ENCODE data around the gene RNASEH2A.
"Not testable (repeated sequence)": the region's sequence is repeated elsewhere in the genome, so short reads cannot be mapped to it uniquely, and the experiment has no call there.

Gene RNASEH2A

DNA sequence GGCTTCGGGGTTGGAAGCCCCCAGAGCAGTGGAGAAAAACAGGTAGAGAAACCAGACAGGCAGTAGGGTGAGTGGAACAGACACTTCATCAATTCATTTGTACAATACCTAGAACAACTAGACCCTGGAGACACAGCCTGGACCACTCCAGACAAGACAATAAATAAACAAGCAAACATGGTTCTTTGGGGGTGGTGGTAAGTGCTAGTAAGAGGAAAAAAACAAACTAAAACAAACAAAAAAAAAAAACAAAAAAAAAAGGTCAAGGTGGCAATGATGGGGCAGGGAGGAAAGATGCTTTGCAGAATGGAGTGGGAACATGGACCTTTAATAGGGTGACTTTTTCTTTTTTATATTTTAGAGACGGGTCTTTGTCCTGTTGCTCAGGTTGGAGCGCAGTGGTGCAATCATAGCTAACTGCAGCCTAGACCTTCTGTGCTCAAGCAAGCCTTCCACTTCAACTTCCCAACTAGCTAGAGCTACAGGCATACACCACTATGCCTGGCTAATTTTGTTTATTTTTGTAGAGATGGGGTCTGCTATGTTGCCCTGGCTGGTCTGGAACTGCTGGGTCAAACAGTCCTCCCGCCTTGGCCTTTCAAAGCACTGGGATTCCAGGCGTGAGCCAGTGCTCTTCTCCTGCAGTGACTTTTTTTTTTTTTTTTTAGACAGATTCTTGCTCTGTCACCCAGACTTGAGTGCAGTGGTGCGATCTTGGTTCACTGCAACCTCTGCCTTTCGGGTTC is 12.0 kb upstream of the RNASEH2A start:
- DNase-seq = peak; percentile 15

DNA sequence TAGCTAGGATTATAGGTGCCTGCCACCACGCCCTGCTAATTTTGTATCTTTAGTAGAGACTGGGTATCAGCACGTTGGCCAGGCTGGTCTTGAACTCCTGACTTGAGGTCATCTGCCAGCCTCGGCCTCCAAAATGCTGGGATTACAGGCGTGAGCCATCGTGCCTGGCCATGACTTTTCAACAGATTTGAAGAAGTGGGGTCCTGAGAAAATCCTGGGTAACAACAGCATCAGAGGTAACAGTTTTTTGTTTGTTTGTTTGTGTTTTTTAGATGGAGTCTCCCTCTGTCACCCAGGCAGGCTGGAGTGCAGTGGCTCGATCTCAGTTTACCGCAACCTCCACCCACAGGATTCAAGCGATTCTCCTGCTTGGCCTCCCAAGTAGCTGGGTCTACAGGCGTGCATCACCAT is 11.4 kb upstream of the RNASEH2A start:
- no peak for DNase-seq

DNA sequence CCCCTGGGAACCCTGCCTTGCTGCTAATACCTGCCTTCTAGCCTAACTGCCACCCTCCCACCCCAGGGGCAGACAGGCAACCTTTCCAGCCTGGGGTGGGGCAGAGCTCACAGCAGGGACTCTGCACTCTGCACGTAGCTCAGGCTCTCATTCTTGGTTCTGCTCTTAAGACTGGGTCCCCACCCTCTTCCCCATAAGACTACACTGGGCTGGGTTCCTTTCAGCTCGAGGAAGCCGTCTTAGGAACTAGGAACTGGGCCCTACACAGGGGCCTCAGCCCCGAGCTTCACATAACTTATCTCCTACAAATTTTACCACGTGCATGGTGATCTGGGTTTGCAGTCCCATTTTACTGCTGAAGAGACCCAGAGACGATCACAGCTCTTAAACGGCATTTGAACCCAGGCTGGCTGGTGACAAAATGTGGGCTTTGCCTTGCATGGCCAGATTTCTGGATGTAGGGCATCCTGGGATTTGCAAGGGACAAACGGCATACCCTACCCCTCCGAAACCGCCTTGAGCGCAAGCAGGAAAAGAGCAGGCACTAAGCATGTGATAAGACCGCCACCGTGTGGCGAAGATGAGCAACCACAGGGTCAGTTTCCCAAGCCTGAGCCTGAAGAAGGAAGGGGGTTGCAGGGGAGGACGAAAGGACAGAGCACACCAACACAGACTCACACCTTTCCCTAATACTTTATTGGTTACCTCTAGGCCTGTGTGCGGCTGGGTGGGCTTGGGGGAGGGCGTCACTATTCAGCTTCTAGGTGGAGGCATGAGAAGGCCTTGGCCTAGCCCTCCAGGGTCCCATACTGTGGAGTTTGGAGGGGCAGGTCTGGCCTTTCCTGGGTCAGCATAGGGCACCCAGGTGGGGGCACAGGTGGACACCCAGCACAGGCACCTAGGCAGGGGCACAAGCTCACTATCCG is 10.0 kb upstream of the RNASEH2A start:
- peak; percentile 79 for DNase-seq

DNA sequence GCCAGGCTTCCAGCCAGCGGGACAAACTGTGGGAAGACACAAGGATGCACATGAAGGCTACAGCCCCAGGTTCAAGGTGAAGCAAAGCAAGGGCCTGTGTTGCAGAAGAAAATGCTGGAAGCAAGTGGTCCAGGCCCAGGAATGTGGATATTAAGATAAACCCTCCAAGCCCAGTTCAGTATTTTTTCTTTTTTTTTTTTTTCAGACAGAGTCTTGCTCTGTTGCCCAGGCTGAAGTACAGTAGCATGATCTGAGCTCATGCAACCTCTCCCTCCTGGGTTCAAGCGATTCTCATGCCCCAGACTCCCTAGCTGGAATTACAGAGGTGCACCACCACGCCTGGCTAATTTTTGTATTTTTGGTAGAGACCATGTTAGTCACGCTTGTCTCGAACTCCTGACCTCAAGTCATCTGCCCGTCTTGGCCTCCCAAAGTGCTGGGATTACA is 9.2 kb upstream of the RNASEH2A start:
- no peak for DNase-seq

DNA sequence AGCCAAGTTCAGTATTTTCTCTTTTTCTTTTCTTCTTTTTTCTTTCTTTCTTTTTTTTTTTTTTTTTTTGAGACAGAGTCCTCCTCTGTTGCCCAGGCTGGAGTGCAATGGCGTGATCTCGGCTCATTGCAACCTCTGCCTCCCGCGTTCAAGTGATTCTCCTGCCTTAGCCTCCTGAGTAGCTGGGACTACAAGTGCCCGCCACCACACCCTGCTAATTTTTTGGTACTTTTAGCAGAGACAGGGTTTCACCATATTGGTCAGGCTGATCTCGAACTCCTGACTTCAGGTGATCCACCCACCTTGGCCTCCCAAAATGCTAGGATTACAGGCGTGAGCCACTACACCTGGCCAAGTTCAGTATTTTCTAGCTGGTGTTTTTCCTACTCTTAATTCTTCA is 8.8 kb upstream of the RNASEH2A start:
- not testable (repeated sequence) for DNase-seq

DNA sequence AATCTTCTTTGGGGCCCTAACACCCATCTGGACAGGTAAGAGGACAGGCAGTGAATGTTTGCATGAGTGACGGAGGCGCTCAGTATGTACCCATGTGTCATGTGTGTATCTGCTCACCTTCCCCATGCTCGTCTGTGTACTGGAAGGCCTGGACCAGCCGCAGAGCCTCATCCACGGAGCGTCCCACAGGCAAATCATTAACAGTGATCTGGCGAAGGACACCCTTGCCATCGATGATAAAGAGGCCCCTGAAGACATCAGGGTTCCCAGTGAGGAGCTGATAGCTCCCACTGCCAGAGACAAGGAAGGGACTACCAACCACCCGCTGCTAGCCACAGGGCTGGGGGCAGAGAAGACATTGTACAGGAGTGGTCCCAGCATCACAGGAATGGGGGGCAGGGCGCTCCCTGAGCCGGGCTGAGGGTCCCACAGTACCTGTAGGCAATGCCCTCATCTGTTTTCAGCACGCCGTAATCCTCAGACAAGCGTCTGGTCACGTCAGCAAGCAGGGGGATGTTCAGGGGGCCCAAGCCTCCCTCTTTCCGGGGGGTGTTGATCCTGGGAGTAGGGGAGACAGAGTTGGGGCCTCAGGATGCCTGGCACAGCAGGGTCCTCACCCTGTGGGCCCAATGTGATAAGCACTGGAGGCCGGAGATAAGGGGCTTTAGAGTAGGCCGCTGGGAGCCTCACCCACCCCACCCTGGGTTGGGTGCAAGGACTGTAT is 6.5 kb upstream of the RNASEH2A start:
- no peak for DNase-seq

DNA sequence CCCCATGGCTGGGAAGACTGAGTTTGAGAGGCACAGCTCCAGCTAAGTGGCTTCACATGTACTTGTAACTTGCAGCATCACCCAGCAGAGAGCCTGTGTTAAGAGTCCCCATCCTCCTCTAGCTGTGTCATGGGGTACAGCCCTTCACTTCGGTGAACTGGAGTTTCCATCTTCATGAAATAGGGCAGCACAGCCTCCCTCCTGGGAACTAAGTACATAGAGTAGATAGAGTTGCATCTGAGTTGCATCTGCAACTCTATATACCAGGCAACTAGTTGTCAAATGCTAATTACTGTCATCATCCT is 6.0 kb upstream of the RNASEH2A start:
- DNase-seq = no peak

DNA sequence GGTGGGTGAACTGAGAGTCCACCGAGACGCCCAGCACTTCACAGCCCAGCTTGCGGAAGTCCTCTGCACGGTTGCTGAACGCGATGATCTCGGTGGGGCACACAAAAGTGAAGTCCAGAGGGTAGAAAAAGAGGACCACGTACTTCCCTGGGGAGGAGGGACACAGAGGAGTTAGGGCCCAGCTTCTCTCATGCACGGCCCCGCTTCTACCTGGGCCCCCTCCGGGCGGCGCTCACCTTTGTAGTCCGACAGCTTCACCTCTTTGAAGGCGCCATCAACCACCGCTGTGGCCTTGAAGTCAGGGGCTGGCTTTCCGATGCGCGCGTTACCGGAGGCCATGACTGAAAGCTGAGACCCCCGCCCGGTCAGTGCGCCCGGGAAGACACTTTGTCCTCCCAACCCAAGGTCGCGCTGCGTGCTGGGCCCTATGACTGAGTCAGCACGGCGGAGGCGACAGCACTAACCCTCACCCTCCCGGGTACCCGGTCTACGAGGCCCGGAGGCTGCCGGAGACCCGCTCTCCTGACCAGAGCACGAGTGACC is 5.4 kb upstream of the RNASEH2A start:
- DNase-seq = peak; percentile 14

DNA sequence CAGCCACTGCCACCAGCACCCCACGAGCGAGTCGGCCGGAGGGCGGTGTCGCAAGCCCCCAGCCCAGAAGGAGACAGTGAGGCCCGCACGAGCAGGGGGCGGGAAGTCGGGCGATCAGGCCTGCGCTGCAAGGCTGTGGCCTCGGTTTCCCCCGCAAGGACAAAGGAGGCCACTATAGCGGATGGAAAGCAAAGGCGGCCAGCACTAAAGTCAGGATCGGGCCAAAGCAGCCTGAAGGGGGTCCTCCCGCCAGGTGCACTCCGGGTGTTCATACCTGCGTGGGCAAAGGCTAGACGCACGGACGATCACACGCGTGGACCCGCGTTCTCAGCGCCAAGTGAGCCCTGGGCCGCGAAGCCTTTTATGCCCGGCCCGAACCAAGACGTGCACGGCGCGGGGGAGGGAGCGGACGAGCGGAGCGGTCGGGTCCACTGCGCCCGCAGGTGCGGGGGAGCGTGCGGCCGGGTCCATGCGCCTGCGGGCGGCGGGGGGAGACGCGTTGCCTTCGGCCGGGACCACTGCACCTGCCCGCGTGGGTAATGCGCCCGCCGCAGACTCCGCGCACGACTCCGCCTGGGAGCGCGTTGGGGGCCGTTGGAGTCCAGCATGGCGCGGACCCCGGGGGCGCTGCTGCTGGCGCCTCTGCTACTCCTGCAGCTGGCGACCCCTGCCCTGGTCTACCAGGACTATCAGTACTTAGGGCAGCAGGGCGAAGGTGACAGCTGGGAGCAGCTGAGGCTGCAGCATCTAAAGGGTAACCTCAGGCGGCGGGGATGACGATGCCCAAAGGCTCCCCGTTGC is 4.7 kb upstream of the RNASEH2A start, which contains the start of the genes PRDX2 and THSD8:
Gene PRDX2 (minus strand): TSS at position 335 of the 801 bp plus-strand sequence. CDS start 539 bp downstream, outside the sequence.
Gene THSD8 (plus strand): TSS at position 604 of the 801 bp plus-strand sequence. CDS start 3 bp downstream, at position 607.
- DNase-seq = peak; percentile 69

DNA sequence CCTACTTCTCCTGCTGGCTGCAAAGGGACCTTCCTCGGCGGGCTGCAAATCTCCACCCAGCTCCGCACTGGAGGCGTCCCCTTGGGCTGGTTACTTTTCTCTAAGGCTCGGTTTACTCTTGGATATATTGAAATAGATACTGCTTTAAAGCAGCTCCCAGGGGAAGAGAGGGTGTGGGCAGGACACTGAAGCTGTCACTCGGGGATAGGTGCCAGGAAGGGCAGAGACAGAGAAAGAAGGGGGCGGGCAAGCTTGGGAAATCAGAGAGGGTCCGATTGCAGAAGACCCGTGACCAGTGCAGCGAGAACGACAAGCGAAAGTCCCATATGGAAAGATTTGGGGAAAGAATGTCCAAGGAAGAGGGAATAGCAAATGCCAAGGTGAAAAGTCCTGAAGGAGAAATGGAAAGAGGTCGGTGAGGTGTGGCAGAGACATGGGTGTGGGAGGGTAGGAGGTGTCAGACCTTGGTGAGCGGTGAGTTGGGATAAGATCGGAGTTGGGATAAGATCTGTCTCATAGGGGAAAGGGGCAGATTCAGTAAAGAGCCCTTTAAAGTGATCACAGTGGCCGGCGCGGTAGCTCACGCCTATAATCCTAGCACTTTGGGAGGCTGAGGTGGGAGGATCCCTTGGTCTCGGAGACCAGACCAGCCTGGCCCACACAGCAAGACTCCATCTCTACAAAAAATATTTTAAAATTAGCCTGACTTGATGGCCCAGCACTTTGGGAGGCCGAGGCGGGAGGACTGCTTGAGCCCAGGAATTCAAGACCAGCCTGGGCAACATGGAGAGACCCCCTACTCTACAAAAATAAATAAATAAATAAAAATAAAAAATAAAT is 3.9 kb upstream of the RNASEH2A start:
- DNase-seq = no peak

DNA sequence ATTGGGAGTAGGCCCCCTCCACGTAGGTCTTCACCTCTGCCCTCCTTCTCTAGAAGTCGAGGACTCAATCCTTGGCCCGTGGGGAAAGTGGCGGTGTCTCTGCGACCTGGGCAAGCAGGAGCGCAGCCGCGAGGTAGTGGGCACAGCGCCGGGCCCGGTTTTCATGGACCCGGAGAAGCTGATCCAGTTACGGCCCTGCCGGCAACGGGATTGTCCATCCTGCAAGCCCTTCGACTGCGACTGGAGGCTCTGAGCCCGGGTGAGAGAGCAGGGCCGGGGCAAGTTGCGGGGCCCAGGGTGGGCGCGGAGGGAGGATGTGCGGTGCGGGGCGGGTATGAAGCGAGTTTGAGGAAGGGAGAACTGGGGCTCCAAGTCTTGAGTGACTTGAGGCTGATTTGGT is 2.3 kb upstream of the RNASEH2A start:
- DNase-seq = no peak

DNA sequence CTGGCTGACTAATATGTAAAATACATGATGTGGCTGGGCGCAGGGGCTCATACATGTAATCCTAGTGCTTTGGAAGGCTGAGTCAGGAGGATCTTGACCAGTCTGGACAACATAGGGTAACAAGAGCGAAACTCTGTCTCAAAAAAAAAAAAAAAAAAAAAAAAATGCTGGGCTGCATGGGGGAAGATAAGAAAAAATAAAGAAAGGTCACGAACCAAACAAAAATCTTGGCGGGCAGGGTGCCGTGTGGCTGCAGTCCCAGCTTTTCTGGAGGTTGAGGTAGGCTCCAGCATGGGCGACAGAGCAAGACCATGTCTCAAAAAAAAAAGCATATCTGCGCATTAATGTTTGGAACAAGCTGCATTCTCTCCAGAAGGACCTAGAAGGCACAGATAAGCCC is 8.7 kb downstream of the RNASEH2A start:
- no peak for DNase-seq

DNA sequence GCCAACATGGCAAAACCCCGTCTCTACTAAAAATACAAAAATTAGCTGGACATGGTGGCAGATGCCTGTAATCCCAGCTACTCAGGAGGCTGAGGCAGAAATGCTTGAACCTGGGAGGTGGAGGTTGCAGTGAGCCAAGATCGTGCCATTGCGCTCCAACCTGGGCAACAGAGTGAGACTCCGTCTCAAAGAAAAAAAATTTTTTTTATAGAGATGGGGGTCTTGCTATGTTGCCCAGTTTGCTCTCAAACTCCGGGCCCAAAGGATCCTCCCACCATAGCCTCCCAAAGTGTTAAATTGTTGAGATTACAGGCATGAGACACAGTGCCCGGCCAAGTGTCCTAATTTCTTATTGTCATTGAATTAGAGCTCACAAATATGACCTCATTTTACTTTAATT is 10.8 kb downstream of the RNASEH2A start:
- DNase-seq = not testable (repeated sequence)

DNA sequence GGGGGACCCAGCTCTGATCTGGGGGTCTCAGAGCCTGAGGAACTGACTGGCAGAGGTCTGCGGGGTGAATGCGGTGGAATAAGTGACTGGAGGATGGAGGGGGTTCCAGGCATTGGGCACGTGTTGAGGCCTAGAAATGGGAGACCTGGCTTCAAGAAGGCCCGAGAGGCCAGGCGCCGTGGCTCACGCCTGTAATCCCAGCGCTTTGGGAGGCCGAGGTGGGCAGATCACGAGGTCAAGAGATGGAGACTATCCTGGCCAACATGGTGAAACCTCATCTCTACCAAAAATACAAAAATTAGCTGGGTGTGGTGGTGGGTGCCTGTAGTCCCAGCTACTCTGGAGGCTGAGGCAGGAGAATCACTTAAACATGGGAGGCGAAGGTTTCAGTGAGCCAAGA is 11.4 kb downstream of the RNASEH2A start:
- DNase-seq = not testable (repeated sequence)

DNA sequence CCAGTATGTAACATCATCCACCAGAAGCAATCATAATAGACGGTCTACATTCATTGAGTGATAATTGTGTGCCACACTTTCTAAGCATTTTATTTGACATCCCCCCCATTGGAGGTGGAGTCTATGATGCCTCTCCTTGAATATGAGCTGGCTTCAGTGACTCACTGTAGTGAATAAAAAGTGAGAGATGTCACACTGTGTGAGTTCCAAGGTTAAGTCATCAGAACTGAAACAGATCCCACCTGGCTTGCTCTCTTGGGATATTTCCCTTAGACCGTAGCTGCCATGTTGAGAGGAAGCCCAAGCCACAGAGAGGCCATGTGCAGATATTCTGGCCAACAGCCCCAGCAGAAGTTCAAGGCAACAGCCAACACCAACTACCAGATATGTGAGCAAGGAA is 15.4 kb downstream of the RNASEH2A start:
- no peak for DNase-seq

DNA sequence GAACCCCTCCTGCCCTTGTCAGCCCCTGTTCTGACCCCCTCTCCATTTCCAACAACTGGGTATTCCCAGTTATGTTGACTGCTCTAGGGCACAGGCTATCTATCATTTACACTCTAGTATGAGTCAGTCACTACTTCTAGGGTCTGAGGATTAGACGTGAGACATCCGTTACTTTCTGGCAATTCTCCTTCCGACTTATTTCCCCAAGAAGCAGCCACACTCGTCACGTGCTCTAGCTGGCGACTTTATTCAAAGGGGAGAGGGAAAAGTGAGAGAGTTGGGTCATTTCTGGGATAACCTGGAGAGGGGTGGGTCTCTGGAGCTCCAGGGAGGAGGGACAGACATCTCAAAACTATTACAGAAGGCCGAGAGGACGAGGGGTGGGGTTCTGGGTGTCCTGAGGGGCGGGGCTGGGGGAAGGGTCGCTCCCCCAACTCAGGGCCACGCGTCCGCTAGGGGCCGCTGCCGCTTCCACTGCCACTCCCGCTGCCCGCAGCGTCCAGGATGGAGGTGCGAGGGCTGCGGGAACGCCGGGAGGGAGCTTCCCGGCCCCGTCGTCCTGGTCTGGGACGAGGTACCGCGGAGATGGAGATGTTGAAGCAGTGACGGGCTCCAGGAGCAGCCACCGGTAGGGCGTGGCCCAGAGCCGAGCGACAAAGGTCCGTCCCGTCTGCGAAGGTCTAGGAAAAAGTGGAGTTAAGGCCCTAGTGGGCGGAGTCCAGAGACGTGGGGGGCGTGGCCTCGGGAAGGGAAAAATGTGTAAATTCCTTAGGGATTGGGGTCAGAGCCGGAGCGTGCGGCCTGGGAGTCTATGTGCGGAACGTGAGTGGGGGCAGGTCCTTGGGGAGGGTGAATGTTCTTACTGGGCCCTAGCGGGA is 19.1 kb downstream of the RNASEH2A start:
- peak; percentile 29 for DNase-seq

DNA sequence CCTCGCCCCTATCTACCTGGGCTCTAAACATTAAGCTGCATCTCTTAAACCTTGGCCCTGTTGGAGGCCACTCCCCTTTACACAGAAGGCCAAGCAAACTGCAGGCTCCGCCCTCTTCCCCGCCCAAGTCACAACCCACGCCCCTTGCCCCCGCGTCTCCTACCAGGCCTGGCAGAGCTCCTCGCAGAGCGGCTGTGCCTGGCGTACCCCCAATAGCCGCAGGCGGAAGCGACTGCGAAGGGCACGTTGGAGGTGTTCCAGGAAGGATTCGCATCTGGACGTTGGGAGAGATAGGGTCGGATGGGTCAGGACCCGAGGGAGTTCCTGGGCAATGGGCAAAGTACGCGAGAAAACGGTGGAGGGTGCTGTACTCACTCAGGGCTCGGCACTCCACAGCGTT is 22.1 kb downstream of the RNASEH2A start:
- DNase-seq = peak; percentile 61

DNA sequence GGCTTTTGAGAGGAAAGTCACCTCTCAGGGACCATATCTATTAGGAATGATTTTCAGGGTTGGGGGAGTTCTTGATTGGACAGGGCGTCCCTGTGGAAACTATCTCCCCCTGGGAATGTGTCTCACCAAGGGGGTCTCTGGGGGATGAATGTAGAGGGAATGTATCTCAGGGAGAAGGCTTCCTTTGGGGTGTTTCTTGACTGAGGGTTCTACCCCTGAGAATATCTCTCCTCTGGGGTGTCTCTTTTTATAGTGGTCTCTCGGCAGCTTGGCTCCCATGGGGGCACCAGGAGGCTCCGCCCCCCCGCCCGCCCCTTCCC is 27.0 kb downstream of the RNASEH2A start:
- DNase-seq = no peak

DNA sequence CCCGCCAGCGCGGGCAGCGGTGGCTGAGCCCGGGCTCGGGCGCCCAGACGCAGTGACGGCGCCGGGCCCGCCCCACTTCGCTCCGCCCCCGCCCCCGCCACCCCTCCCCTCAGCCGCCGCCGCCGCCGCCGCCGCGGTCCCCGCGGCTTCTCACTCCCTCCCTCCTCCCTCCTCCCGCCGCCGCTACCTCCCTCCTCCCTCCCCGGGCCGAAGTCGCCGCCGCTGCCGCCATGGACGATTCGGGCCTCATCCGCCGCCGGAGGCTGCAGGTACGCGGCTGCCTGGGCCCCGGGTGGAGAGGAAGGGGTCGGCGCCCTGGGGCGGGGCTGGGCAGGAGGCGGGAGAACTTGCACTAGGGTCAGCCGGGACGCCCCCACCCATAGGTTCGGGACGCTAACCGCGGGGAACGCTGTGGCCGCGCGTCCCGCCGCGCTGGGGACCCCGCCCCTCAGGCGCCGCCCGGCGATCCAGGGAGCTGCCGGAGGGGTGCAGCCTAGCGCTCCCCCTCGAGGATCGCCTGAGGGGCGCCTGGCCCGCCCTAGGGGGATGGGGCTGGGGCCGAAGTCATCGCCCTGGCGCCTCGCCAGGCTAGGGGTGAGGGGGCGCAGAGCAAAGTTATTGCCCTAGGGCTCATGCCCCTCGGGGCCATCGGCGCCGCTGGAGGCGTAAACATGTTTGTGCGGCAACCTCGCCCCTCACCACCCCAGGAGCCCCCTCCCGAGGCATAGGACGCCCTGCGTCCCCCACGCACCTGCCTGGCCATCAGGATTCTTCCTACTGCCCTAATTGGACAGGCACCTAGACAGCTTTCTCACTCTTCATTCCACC is 27.6 kb downstream of the RNASEH2A start:
- DNase-seq = peak; percentile 31
